ENCODE data around the gene PRDM15. TPM values are rescaled to one million over a fixed set of nuclear protein-coding genes. Genes with fewer than 3 reads are reported as not detected.
A peak's percentile ranks its signal among the peaks of the same experiment; 100 is the strongest.

PRDM15 gene, protein sequence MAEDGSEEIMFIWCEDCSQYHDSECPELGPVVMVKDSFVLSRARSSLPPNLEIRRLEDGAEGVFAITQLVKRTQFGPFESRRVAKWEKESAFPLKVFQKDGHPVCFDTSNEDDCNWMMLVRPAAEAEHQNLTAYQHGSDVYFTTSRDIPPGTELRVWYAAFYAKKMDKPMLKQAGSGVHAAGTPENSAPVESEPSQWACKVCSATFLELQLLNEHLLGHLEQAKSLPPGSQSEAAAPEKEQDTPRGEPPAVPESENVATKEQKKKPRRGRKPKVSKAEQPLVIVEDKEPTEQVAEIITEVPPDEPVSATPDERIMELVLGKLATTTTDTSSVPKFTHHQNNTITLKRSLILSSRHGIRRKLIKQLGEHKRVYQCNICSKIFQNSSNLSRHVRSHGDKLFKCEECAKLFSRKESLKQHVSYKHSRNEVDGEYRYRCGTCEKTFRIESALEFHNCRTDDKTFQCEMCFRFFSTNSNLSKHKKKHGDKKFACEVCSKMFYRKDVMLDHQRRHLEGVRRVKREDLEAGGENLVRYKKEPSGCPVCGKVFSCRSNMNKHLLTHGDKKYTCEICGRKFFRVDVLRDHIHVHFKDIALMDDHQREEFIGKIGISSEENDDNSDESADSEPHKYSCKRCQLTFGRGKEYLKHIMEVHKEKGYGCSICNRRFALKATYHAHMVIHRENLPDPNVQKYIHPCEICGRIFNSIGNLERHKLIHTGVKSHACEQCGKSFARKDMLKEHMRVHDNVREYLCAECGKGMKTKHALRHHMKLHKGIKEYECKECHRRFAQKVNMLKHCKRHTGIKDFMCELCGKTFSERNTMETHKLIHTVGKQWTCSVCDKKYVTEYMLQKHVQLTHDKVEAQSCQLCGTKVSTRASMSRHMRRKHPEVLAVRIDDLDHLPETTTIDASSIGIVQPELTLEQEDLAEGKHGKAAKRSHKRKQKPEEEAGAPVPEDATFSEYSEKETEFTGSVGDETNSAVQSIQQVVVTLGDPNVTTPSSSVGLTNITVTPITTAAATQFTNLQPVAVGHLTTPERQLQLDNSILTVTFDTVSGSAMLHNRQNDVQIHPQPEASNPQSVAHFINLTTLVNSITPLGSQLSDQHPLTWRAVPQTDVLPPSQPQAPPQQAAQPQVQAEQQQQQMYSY
- total RNA-seq (2021; fragmentation: NEBNext Ultra II Directional; extraction: Animal tissue kit (Norgen Biotek cat#: 25700)) = 1 to 10 TPM; 3.4 to 4.9 (median 4.0) TPM
- long read RNA-seq = 0 reads

DNA sequence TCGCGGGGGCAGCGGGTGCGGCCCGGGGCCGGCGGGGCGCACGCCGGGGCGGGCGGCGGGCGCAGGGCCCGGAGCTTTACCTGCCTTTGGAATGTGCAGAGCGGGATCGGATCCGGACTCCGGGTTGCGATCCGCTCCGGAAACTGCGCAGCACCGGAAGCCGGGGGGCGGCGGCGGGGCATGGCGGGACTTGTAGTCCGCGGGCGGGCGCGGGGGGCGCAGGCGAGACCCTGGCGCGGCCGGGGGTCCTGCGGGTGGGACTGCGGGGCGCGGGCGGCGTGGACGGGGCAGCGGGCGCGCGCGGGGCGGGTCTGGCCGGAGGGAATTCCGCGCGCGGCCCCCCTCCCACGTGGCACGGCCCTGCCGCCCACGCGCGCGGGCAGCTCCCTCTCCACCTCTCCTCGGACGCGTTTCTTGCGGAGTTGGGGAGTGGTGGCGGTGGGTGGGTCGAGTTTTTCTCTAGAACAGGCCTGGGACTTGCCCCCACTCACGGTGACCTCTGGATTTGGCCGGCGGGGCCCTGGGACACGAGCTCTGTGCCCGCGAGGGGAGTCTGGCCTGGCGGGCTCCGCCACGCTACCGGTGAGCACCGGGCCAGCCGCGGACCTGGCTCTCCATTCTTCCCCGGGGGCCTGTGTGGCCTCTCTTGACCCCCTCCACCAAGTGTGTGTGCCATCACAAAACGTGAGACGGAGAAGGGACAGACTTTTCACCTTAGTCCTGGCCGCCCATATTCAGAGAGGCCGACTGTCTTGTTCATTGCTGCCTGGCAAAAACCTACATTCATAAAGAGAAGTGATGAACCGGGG lies at the start of gene PRDM15:
PRDM15 (minus strand) TSS at position 155 of the 809 bp plus-strand sequence. CDS start 18,981 bp downstream, outside the sequence.
- Mint-ChIP-seq H3K4me1 (ENCODE audit: low read depth) (peaks cover 20% of the 10 kb centered on the region), H3K4me3 (peak within 1 kb of the TSS; percentile 94), H3K27ac (peak within 1 kb of the TSS; percentile 93), H3K36me3 (ENCODE audit: low read depth) (no peaks in the 10 kb centered on the region), H3K9me3 (no peaks in the 10 kb centered on the region), H3K27me3 (ENCODE audit: insufficient read depth) (peaks cover 3% of the 10 kb centered on the region)
- DNase-seq = peak; percentile 69
- TF ChIP-seq, protein P1, sequence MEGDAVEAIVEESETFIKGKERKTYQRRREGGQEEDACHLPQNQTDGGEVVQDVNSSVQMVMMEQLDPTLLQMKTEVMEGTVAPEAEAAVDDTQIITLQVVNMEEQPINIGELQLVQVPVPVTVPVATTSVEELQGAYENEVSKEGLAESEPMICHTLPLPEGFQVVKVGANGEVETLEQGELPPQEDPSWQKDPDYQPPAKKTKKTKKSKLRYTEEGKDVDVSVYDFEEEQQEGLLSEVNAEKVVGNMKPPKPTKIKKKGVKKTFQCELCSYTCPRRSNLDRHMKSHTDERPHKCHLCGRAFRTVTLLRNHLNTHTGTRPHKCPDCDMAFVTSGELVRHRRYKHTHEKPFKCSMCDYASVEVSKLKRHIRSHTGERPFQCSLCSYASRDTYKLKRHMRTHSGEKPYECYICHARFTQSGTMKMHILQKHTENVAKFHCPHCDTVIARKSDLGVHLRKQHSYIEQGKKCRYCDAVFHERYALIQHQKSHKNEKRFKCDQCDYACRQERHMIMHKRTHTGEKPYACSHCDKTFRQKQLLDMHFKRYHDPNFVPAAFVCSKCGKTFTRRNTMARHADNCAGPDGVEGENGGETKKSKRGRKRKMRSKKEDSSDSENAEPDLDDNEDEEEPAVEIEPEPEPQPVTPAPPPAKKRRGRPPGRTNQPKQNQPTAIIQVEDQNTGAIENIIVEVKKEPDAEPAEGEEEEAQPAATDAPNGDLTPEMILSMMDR (IDR thresholded peaks at IDR 0.05) = no peak

DNA sequence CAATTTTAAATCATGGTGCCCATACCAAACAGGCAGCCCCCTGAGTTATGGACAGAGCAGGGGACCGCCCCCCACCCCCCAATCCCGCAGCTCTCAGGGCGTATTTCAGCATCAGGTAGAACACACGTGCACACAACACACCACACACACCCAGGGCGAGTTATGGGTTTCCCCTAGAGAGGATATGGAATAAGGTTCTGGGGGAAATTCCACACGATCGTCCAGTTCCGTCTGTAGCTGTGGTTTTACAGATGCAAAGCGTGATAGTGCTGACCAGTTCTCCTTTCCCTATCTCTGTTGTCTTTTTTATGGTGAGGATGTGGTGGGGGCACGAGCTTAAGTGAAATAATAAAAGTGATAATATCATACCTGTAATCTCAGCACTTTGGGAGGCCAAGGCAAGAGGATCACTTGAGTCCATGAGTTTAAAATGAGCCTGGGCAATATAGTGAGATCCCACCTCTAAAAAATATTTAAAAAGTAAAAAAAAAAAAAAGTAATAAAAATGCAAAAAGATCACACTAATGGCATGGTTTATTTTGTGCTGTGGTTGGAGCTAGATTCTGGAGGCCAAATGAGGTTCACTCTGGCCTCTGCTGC lies 49.6 kb upstream of the PRDM15 start:
- H3K4me3 Mint-ChIP-seq = no peak overlapping the region
- TF ChIP-seq, protein P1 (IDR thresholded peaks at IDR 0.05) = no peak
- no peaks in the 10 kb centered on the region for H3K9me3 Mint-ChIP-seq
- H3K27ac Mint-ChIP-seq = no peak overlapping the region
- DNase-seq = no peak
- H3K4me1 Mint-ChIP-seq (ENCODE audit: low read depth) = peaks cover 48% of the 10 kb centered on the region
- H3K27me3 Mint-ChIP-seq (ENCODE audit: insufficient read depth) = no peaks in the 10 kb centered on the region
- H3K36me3 Mint-ChIP-seq (ENCODE audit: low read depth) = no peaks in the 10 kb centered on the region

DNA sequence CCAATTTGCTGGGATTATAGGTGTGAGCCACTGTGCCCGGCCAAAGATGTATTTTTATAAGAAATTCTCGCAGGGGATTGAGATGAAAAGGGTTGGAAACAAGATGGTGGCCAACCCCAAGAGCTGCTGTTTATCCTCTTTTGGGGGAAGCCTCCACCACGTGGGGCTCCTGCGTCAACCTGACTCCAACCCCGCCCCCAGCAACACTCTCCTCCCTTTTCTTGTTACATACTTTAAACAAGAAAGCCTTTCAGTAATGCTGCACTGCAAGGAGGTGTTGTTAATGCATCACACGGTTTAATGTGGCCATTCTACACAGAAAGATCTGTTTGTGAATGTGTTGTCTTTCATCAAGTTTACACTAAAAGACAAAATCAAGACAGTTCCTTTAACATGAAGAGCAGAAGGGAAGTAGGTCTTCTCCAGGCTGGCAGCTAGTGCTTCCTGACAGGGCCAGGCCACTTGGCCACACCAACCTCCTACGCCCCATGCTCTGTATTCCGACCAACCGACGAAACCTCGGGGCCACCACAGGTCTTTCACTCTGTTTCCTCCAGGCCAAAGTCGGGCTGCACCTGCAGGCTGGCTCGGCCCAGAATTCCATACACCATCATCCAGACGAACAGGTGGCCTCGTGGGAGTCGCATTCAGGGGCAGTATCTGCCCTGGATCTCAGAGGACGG lies 48.7 kb upstream of the PRDM15 start:
- Mint-ChIP-seq H3K9me3 (no peaks in the 10 kb centered on the region), H3K4me1 (ENCODE audit: low read depth) (peaks cover 45% of the 10 kb centered on the region), H3K4me3 (no peak overlapping the region), H3K27me3 (ENCODE audit: insufficient read depth) (no peaks in the 10 kb centered on the region), H3K36me3 (ENCODE audit: low read depth) (no peaks in the 10 kb centered on the region), H3K27ac (no peak overlapping the region)
- DNase-seq = no peak
- TF ChIP-seq, protein P1 (IDR thresholded peaks at IDR 0.05) = no peak

DNA sequence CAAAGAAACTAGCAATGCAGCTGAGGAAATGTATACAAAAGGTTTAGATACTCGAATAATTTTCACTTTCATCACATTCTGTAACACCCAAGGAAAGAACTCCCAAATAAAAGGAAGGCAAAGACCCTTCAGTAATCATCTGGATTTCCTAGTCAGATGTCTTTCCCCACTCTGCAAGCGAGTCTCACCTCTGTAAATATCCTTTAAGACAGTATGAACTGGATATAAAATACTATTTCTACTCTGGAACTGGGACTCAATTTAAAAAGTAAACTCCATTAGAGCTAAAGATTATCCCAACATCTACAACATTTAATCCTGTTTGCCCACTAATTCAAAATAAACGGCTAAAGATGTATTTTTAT lies 47.6 kb upstream of the PRDM15 start:
- Mint-ChIP-seq H3K27me3 (ENCODE audit: insufficient read depth) (no peaks in the 10 kb centered on the region), H3K4me1 (ENCODE audit: low read depth) (peaks cover 37% of the 10 kb centered on the region), H3K4me3 (peak overlapping the region; percentile 70), H3K36me3 (ENCODE audit: low read depth) (no peaks in the 10 kb centered on the region), H3K27ac (peak overlapping the region; percentile 74), H3K9me3 (no peaks in the 10 kb centered on the region)
- TF ChIP-seq, protein P1 (IDR thresholded peaks at IDR 0.05) = no peak
- DNase-seq = no peak

Measured in HFFc6 (cell line).